ENCODE data around the gene ISOC2.
"Not testable (repeated sequence)": the region's sequence is repeated elsewhere in the genome, so short reads cannot be mapped to it uniquely, and the experiment has no call there.

Gene ISOC2, protein sequence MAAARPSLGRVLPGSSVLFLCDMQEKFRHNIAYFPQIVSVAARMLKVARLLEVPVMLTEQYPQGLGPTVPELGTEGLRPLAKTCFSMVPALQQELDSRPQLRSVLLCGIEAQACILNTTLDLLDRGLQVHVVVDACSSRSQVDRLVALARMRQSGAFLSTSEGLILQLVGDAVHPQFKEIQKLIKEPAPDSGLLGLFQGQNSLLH

DNA sequence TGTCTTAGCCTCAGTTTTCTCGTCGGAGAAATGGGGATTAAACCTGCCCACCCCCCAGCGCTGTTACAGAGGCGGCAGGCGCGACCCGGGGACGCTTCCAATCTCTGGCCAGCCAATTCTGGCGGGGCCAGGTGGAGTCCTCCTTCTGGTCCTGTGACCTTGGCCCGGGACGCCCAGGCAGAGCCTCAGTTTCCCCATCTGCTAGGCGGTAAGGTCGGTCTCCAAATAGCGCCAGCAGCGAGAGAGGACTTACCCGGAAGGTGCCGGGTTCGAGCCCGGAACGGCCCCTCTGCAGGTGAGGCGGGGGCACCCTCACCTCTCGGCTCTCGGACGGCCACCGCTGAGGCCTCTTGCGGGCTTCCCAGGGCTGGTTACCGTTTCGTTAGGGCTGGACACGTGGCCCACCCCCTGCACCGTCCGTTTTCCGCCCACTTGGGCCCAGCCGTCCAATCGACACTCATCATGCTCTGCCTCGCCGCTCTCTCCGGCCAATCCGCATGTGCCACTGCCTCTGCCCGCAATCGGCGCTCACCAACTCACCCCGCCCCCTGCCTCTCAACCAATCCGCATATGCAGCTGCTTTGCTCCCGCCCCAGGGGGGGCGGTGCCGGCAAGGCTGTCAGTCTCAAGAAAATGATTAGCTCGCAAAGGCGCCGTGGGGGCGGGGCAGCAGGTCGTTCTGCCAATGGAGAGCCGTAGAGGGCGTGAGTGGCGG, at the start of gene ISOC2:
Gene ISOC2, minus strand, starts transcription at position 384 of the 715 bp plus-strand sequence. CDS start 5,156 bp downstream, outside the sequence.
- DNase-seq, result peak; percentile 99

DNA sequence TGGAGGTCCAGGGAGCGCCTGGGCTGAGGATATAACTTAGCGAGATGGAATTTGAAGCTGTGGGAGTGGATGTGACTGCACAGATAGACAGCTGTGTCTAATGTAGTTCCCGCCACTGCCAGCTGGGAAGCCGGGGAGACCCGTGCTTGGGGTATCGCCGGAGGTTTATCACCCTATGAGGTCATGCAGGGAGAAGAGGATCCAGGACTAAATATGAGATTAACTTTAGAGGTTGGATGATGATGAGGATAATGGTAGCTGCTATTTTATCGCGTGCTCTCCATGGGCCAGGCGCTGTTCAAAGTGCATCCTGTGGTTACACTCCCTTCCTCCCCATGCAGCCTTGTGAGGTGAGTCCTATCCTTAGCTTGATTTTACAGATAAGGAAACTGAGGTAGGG, 46.7 kb upstream of the ISOC2 start:
- no peak for DNase-seq

DNA sequence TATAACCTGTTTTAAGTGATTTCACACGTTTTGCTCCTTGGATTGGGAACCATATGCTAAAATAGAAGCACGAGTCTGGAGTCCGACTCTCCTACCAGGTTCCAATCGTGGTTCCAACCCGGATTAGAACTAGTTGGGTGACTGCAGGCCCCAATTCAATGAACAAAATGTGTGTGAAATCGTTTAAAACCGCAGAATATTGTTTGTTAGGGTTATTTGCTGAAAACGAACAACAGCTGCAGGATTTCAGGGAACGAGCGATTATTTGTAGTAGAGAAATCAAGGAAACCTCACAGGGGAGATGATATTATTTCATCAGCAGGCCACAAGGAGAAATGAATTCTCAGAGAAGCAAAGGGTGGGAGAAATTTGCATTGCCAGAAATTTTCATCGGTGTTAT, 43.5 kb upstream of the ISOC2 start:
- no peak for DNase-seq

DNA sequence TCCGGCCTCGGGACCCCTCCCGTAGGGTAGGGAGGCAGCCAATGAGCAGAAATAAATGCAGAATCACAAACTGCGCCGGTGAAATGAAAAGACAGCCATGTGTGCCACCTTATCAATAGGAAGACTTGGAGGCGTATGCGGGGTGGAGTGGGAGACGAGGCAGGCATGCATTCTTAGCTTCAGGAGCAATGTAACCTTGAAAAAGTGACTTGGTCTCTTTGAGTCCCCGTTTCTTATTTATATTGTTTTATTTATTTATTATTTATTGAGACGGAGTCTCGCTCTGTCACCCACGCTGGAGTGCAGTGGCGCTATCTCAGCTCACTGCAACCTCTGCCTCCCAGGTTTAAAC, 42.8 kb upstream of the ISOC2 start:
- DNase-seq, result no peak

DNA sequence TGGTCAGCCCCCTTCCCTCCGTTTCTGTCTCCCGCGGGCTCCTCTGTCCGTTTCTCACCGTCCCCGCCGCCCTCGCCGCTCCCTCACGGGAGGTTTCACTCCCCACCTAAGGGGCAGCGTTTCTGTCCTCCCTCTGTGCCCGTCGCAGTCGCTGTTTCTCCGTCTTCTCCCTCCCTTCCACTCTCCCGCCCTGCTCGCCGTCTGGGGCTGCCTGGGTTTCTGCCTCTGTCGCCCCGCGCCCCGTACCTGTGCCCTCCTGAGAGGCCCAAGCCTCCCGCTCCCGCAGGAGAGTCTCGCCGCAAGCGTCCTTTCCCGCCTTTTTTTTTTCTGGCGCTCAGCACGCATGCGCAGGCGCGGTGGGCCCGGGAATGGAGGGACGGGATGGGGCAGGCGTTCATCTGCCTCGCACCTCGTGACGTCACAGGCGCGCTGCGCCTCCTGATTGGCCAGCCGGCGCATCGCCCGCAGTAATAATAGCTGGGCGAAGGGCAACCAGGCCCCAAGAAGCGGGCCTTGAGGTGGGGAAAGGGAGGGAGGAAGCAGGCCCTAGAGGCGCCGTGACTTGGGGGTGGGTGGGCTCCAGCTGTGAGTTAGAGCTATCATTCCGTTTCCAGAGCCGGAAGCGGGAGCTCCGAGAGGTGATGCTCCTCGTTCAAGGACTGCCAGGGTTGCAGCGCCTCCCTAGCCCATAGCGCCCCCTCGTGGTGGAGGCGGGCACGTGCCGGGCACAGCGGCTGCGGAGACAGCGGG, 42.2 kb upstream of the ISOC2 start:
- peak; percentile 83 for DNase-seq

DNA sequence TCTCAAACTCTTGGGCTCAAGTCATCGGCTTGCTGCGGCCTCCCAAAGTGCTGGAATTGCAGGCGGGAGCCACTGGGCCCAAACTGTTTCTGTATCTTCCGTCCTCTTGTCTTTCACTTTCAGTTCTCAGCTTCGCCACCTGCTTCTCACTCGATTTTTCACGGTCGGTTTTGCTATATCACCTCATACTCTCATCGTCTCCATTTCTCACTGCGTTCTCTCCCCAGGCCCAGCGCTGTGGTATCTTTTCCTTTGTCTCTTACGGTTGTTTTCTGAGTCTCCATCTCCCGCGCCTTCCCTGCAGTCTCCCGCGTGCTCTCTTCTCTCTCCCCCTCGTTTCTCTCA, 41.7 kb upstream of the ISOC2 start:
- no peak for DNase-seq

DNA sequence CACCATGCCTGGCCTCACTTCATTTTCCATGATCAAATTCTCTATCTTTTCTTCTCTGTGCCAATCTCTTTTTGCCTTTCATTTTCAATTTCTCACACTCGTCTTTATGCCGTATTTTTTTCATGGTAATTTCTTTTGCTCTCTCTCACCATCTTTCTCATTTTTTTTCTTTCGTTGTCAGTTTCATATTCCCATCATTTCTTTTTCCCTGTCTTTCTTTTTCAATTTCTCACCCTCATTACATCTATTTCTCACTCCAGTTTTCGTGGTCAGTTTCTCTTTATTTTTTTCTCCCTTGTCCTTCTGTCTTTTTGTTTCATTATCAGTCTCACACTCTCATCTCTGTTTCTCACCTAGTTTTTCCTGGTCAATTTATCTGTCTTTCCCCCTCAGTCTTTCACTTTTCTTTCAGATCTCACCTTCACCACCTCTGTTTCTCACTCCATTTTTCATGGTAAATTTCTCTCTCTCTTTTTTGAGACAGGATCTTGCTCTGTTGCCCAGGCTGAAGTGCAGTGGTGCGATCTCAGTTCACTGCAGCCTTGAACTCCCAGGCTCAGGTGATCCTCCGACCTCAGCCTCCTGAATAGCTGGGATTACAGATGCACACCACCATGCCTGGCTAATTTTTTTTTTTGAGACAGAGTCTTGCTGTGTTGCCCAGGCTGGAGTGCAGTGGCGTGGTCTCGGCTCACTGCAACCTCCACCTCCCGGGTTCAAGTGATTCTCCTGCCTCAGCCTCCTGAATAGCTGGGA, 40.9 kb upstream of the ISOC2 start:
- DNase-seq, result no peak

DNA sequence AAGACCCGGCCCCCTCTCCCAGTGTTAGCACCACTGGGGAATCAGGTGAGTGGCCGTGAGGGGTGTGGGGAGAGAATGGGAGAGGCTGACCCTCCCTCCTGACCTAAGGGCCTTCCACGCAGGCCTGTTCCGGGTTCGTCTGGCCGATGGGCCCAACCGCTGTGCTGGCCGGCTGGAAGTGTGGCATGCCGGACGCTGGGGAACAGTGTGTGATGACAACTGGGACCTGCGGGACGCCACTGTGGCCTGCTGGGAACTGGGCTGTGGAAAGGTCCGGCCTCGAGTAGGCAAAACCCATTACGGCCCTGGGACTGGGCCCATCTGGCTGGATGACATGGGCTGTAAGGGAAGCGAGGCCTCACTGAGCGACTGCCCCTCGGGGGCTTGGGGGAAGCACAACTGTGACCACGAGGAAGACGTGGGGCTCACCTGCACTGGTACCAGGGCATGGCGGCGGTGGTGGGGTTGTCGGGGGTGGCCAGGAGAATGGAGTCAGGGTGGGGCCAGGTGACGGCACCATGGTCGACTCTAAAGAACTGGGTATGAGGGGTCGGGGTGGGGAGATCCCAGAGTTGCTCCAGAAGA, 39.0 kb upstream of the ISOC2 start:
- DNase-seq, result no peak

DNA sequence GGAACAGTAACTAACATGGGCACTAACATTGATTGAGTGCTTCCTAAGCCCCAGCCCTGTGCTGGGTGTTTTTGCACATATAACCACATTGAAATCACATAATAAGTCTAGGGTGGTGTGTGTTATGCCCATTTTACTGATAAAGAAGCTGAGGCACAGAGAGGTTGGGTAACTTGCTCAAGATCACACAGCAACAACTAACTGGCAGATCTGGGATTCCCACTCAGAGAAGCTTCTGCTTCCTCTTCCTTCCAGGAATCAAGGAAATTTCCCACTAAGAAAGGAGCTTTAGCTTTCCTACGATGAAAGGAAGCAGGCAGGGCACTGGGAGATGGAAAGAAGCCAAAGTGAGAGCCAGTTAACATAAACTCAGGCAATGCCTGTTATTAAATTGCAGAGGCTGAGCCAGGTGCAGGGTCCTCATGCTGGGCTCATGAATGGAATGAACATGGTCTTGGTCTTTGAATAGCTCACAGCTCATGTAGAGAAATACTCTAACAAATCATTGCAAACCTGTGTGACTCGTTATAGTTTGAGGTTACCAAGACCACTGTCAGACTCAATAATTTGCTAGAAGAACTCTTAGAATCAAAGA, 36.9 kb upstream of the ISOC2 start:
- no peak for DNase-seq

DNA sequence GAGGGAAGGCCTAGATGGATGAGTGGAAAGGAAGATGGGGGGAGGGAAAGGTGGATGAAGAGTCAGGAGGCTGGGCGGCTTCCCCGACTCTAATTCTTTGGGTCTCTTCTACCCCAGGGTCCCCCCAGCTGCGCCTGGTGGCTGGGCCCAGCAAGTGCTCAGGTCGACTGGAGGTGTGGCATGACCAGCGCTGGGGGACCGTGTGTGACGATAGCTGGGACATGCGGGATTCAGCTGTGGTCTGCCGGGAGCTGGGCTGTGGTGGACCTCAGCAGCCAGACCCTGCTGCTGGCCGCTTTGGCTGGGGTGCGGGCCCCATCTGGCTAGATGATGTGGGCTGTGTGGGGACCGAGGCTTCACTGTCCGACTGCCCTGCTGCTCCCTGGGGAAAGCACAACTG, 36.3 kb upstream of the ISOC2 start:
- DNase-seq, result no peak

DNA sequence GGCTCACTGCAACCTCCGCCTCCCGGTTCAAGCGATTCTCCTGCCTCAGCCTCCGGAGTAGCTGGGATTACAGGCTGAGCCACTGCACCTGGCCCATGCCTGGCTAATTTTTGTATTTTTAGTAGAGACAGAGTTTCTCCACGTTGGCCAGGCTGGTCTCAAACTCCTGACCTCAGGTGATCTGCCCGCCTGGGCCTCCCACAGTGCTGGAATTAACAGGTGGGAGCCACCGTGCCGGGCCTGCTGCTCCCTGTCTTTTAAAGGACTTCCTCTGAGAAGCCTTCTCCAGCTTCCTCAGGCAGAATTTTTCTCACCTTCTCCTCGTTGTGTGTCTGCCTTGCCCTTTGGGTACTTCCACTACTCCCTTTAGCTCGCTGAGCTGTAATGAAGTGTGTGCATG, 35.4 kb upstream of the ISOC2 start:
- DNase-seq, result not testable (repeated sequence)

DNA sequence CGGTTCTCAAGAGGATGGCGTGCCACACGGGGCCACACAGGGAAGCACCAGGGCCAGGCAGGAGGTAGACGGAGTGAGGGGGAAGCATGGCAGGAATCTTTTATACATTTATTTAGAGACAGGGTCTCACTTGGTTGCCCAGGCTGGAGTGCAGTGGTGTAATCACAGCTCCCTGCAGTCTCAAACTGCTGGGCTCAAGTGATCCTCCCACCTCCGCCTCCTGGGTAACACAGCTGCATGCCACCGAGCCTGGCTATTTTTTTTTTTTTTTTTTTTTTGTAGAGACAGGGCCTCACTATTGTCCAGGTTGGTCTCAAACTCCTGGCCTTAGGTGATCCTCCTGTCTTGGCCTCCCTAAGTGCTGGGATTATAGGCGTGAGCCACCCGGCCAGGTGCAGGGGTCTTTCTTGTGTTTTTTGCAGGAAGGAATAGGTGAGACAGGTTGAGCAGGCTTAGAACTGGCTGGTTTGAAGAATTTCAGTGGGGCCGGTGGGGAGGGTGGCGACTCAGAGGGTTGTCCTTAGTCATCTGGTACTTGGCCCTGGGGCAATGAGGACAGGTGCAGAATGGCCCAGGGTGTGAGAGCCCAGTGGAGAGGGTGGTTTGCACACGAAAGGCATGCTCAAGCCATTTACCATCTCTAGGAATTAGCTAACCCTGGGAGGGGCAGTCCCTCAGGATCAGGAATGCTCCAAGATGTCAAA, 34.4 kb upstream of the ISOC2 start:
- no peak for DNase-seq

DNA sequence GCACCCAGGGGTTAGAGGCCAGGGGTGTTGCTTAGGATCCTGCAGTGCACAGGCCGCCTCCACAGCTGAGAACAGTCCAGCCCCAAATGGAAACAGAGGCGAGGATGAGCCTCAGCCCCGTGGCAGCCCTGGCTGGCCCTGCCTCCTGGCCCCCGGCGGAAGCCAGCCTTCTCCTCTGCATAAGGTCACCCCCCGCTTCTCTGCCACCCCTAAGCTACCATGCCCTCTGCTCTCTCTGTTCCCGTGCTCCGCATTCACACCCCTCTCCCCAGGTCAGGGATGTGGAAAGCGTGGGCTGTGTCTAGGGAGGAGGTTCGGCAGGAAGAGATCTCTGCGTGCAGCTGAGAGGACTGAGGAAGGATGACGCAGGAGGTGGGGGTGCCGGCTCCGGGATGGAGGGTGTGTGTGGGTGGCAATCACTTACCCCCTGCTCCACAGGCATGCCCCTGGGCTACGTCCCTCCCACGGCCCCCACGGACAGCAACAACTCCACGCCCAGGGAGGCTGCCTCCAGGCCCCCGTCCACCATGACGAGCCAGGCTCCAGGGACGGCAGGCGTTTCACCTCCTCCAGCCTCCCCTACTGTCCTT, 32.8 kb upstream of the ISOC2 start:
- DNase-seq, result no peak

DNA sequence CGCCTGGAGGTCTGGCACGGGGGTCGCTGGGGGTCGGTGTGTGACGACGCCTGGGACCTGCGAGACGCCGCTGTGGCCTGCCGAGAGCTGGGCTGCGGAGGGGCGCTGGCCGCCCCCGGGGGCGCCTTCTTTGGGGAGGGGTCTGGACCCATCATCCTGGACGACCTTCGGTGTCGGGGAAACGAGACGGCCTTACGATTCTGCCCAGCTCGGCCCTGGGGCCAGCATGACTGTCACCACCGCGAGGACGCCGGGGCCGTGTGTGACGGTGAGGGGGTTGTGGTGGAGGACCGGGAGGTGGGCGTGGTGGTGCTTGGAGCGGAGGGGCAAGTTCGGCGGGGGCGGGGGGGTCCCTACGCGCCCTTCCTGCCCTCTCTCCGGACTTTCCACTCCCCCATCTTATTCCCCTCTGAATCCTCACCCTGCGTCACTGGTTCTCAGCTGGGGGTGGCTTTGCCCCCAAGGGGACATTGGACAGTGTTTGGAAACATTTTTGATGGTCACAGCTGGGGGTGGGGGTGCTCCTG, 32.3 kb upstream of the ISOC2 start:
- no peak for DNase-seq

DNA sequence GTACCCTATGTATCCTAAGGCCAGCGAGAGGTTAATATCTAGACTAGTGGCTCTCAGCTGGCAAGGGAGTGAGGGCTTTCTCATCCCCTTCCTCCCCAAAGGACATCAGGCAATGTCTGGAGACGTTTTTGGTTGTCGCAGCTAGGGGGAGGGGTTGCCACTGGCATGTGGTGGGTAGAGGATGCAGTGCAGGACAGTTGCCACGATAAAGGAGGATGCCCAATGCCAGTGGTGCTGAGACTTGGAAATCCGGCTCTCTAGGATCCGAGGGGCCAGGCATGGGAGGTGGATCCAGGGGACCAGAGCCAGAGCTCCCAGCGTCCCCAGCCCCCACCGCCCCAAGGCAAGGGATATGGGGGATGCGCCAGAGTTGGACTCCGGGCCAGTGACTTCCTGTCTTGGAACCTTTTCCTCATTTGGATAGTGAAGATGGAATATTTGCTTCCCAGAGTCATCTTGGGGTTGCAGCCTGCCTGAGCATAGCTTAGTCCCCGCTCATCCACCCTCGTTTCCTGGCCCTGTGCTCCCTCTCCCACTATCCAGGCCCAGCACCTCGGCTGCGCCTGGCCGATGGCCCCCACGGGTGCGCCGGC, 31.7 kb upstream of the ISOC2 start:
- DNase-seq, result no peak

DNA sequence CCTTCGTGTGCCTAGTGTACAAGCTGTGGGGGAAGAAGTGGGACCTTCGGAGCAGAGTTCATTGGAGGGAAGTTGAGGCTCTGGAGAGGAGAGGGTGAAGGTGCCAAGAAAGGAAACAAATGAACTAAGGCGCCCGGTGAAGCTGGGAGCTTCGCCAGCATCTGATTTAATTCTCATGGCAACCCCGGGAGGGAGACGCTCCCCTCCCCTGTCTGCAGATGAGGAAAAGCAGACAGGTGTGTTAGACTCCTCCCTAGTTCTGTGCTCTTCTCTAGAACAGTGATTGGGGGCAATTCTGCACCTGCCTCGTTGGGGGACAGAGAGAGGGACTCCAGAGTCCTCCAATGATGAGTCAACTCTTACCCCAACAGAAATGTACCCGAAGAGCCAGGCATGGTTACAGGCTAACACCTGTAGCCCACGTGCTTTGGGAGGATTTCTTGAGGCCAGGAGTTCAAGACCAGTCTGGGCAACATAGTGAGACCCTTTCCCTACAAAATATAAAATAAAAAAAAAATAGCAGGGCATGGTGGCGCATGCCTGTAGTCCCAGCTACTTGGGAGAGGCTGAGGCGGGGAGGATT, 31.0 kb upstream of the ISOC2 start:
- DNase-seq, result peak; percentile 23

DNA sequence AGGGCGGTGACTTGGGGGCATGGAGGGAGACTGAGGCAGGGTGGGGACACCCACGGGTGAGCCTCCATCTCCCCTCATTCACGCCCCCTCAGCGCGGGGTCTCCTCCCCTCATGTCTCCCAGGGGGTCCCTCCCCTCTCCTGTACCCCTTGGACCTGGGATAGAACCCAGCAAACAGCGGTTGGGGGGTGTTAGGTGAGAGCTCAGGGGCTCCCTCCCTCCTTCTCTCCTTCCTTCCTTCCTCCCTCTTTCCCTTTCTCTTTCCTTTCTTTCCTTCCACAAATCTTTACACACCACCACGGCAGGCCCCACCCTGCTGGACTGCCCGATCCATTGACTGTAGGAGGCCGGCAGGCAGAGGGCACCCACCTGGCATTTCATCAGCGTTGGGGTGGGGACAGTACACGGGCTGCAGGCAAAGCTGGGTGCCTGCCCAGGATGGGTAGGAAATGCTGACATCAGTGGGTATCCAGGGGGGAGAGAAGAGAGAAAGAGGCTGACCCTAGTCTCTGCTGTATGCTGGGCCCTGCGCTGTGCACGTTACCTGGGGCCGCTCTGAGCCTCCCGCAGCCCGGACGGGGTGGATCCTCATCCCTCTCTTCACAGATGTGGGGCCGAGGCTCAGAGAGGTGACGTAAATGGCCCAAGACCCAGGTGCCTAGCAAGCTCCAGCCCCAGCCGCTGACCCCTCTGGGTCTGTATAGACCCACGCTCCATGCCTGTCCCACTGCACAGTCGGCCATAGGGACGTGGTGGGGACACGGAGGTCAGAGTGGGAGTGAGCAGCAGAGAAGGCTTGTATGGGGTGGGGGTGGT, 30.3 kb upstream of the ISOC2 start:
- no peak for DNase-seq

DNA sequence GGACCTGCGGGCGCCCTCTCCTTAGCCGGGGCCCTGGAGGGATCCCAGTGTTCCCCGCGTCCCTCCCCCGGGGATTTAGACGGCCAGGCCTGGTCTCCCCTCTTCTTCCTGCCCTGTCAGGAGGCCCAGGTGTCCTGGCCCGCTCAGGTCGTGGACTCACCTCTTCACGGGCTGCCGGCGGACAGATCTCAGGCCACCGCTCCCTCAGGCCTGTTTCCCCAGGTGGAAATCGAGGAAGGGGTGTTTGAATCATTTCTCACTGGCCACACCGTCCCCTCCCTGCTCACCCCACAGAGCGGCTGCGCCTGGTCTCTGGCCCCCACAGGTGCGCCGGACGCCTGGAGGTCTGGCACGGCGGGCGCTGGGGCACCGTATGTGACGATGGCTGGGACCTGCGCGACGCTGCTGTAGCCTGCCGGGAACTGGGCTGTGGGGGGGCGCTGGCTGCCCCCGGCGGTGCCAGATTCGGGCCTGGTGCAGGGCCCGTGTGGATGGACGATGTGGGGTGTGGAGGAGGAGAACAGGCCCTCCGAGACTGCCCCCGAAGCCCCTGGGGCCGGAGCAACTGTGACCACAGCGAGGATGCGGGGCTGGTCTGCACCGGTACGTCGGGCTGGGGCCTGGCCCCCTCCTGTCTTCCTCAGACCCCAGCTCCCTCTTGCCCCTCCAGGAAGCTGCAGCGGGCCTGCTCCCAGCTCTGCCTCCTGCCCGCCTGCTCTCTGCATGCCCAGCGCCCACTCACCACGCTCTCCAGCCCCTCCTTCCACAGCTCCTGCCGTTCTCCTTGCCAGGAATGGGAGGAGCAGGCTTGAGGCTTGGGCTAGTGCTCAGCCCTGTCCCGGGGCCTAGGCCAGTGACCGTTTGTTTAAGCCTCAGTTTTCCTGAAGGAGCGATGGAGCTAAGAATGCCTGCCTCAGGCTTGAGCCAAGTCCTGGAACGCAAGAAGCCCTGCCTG, 29.3 kb upstream of the ISOC2 start:
- no peak for DNase-seq

All from NCI-H2029 (cell line).